IPS-18c (cell line): ENCODE data around the gene DNAAF3.

Source experiments
- H3K4me3 ChIP-seq: 2 replicates; pipeline ENCODE4 v1.7.0; 2013; ENCODE audit warnings: low read depth, mild to moderate bottlenecking, low read length, moderate library complexity; ENCODE audit not compliant: insufficient read depth
- H3K9me3 ChIP-seq: one replicate; pipeline ENCODE4 v1.6.1; 2013; ENCODE audit warnings: mild to moderate bottlenecking, low read length, moderate library complexity; ENCODE audit not compliant: control insufficient read depth, insufficient read depth

The DNAAF3 gene

DNA sequence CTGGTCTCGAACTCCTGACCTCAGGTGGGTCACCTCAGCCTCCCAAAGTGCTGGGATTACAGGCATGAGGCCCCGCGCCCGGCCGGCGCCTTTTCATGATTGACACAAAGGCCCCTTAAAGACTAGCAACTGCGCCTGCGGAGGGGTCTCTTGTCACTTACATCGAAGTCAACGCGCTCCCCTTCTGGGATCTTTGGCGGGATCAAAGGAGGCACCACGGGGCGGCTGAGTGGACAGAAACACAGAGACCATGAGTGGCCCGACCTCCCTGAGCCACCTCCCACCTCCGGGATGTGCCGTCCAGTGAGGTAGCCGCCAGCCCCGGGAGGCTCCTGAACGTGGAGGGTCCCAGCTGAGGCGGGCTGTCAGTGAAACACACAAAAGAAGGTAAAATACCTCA, 24.7 kb downstream of the DNAAF3 start:
- Histone ChIP-seq H3K9me3 (no peaks in the 10 kb centered on the region), H3K4me3 (no peak overlapping the region; the same call in 1 of the 2 replicates)

GRCh38 chr19:55137915-55138314, 28.5 kb downstream of the DNAAF3 start:
- Histone ChIP-seq H3K4me3 (no peak overlapping the region), H3K9me3 (no peaks in the 10 kb centered on the region)

DNA sequence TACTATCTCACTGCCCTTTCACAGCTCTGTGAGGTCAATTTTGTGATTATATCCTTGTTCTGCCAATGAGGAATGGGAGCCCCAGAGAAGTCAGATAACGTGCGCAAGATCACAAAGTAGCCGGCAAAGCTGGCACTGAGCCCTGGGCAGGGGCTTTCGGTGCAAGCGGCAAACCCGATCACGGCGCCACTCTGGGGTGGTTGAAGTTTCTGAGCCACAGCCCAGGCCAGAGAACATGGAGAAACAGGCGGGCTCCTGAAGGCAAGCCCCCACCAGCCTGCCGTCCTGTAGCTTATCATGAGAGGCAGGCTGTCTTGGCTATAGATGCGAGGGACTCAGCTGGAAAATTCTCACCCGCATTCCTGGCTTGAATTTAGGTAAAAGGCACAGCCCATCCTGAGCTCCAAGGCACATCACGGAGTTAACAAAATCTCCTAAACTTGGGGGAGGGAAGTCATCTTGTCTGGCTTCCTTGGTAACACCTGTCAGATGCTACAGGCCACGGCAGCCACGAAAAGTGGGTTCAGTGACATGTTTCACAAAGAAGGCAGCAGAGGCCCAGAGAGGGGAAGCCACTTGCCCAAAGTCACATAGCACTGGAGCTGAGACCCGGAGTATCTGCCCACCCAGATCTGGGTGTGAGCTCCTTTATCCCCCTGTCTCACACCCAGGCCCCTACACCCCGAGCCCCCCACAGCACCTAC, 29.9 kb downstream of the DNAAF3 start:
- no peaks in the 10 kb centered on the region for H3K9me3 ChIP-seq

DNA sequence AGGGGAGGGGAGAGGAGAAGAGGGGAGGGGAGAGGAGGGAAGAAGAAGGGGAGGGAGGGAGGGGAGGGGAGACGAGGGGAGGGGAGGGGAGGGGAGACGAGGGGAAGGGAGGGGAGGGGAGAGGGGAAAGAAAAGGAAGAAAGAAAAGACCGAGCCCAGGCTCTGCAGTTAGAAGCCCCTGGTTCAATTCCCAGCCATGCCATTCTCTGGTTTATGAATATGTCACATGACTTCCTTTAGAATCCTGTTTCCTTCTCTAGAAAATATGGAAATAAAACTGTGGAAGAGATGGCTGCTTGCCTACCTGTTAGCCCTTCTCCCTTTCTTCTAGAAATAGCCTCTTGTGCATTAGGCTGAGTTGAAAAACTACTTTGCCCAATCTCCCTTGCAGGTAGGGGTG, 31.7 kb downstream of the DNAAF3 start:
- Histone ChIP-seq H3K4me3 (no peak overlapping the region), H3K9me3 (no peaks in the 10 kb centered on the region)

More for the DNA sequence above, 29.9 kb downstream of the DNAAF3 start:
- H3K4me3 ChIP-seq, result no peak overlapping the region

GRCh38 chr19:55133639-55134444, 32.6 kb downstream of the DNAAF3 start:
- H3K9me3 ChIP-seq, result no peaks in the 10 kb centered on the region
- no peak overlapping the region for H3K4me3 ChIP-seq

DNA sequence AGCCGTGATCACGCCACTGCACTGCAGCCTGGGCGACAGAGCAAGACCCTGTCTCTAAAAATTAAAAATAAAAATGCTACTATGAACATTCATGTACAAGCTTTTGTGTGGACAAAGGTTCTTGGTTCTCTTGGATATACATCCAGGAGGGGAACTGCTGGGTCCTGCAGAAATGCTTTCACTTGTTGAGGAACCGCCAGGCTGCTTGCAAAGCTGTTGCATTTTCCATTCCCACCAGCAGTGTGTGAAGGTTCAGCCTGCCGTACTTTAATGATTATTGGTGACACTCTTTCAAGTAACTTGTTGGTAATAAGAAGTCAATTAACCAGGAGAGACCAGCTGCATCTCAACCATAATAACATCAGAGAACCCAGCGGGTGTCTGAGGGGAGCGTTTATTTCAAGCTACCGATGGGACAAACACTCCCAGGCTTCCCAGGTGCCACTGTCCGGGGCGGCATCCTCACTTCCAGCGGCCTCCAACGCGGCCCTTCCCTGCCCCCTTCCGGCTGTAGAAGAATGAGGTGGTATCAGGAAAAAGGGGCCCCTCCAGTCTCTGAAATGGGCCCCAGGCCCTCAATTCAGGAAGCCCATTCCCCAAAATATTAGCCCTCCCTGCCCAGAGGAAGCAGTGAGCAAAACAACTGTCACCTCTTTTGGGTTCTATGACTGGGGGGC, 33.8 kb downstream of the DNAAF3 start:
- no peaks in the 10 kb centered on the region for H3K9me3 ChIP-seq
- no peak overlapping the region for H3K4me3 ChIP-seq

DNA sequence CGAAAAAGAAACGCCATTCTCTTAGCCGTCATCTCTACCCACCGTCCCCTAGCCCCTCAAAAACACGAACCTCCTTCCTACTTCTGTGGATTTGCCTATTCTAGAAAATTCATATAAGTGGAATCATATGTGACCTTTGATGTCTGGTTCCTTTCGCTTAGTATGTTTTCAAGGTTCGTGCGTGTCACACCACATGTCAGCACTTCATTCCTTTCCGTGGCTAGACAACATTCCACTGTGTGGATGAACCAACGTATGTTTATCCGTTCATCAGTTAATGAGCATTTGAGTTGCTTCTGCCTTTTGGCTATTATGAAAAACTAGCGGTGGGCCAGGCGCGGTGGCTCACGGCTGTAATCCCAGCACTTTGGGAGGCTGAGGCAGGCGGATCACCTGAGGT, 35.0 kb downstream of the DNAAF3 start:
- Histone ChIP-seq H3K9me3 (no peaks in the 10 kb centered on the region), H3K4me3 (no peak overlapping the region)

- Histone ChIP-seq H3K4me3 (peak overlapping the region; percentile 77; the same call in 1 of the 2 replicates), H3K9me3 (no peaks in the 10 kb centered on the region)
These were observed 47.4 kb downstream of the DNAAF3 start for GRCh38 chr19:55119053-55119452.

DNA sequence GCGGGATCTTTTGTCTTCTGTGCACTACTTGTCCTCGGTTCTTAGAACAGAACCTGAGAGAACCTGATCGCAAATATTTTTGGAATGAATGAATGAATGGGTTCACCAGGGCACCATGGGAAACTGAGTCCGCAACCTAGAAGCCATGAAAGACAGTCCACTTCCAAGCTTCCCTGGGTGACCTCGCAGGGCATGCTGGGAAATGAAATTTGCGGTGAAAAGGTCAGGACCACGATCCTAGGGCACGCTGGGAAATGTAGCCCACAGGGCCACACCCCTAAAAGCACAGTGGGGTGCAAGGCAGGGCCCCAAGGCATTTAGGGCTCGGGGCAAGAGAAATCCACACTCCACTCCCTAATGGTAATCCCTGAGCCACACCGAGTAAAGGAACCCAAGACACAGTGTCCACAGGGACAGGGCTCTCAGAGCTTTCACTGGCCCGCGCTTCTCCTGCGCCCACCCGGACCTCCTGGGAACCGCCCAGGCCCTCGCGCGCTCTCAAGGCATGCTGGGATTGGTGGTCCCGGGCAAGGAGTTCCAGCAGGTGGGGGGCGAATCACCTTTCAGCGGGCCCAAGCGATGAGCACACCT, 47.9 kb downstream of the DNAAF3 start:
- Histone ChIP-seq H3K9me3 (no peaks in the 10 kb centered on the region), H3K4me3 (peak overlapping the region; percentile 77)

GRCh38 chr19:55117663-55118391, 48.6 kb downstream of the DNAAF3 start:
- H3K9me3 ChIP-seq, result no peaks in the 10 kb centered on the region
- peak overlapping the region; percentile 77 for H3K4me3 ChIP-seq

GRCh38 chr19:55116859-55117662, 49.4 kb downstream of the DNAAF3 start, which contains the start of gene PPP1R12C:
TSS of gene PPP1R12C (minus strand) at chr19:55117637. CDS start at chr19:55117543, 94 bp downstream.
- Histone ChIP-seq H3K4me3 (peak within 1 kb of the TSS; percentile 86), H3K9me3 (no peaks in the 10 kb centered on the region)

DNA sequence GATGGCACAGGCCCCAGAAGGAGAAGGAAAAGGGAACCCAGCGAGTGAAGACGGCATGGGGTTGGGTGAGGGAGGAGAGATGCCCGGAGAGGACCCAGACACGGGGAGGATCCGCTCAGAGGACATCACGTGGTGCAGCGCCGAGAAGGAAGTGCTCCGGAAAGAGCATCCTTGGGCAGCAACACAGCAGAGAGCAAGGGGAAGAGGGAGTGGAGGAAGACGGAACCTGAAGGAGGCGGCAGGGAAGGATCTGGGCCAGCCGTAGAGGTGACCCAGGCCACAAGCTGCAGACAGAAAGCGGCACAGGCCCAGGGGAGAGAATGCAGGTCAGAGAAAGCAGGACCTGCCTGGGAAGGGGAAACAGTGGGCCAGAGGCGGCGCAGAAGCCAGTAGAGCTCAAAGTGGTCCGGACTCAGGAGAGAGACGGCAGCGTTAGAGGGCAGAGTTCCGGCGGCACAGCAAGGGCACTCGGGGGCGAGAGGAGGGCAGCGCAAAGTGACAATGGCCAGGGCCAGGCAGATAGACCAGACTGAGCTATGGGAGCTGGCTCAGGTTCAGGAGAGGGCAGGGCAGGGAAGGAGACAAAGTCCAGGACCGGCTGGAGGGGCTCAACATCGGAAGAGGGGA, 50.1 kb downstream of the DNAAF3 start:
- no peaks in the 10 kb centered on the region for H3K9me3 ChIP-seq
- peak overlapping the region; percentile 86 for H3K4me3 ChIP-seq

GRCh38 chr19:55115446-55116065, 50.9 kb downstream of the DNAAF3 start:
- H3K4me3 ChIP-seq, result peak overlapping the region; percentile 86

DNA sequence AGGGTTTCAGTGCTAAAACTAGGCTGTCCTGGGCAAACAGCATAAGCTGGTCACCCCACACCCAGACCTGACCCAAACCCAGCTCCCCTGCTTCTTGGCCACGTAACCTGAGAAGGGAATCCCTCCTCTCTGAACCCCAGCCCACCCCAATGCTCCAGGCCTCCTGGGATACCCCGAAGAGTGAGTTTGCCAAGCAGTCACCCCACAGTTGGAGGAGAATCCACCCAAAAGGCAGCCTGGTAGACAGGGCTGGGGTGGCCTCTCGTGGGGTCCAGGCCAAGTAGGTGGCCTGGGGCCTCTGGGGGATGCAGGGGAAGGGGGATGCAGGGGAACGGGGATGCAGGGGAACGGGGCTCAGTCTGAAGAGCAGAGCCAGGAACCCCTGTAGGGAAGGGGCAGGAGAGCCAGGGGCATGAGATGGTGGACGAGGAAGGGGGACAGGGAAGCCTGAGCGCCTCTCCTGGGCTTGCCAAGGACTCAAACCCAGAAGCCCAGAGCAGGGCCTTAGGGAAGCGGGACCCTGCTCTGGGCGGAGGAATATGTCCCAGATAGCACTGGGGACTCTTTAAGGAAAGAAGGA, 51.8 kb downstream of the DNAAF3 start:
- H3K4me3 ChIP-seq, result no peak overlapping the region
- no peaks in the 10 kb centered on the region for H3K9me3 ChIP-seq

More at GRCh38 chr19:55115446-55116065, 50.9 kb downstream of the DNAAF3 start:
- no peaks in the 10 kb centered on the region for H3K9me3 ChIP-seq

- Histone ChIP-seq H3K9me3 (no peaks in the 10 kb centered on the region), H3K4me3 (no peak overlapping the region)
These were observed 52.8 kb downstream of the DNAAF3 start for GRCh38 chr19:55113570-55114039.
